HepG2 (cell line): ENCODE data around the gene ATF6. TPM values are rescaled to one million over a fixed set of nuclear protein-coding genes. Genes with fewer than 3 reads are reported as not detected.

Experiments used
- ATAC-seq: fragments of 200-7000 bp; cut with Tn5 transposase; 3 replicates; pipeline ENCODE4 v1.9.1; 2020; ENCODE audit warnings: mild to moderate bottlenecking, moderate library complexity
- BruUV-seq: library from RNA; stranded (reverse); fragments of 400-500 nt; replicated peaks from 2 replicates; lab custom pipeline; 2021; lab: Mats Ljungman, UMichigan
- CTCF ChIA-PET: fragments of 300-600 bp; formaldehyde crosslinking; extraction: SDS; loops from one replicate; lab custom pipeline; 2021; ENCODE audit warnings: low total read pairs, inconsistent platforms, low intra/inter-chr PET ratio; lab: Yijun Ruan, JAX
- POLR2A ChIA-PET: fragments of 350-600 bp; sonication (Branson Sonifier 250); formaldehyde crosslinking; loops from one replicate; lab custom pipeline; 2020; ENCODE audit warnings: antibody characterized with exemption, inconsistent platforms; lab: Yijun Ruan, JAX
- DNase-seq: peaks from one replicate; pipeline ENCODE4 v3.0.0-alpha.2; 2015; ENCODE audit warnings: low spot score
- FAIRE-seq: peaks from 3 replicates; lab custom pipeline; 2011; peaks lifted over from hg19 to GRCh38; lab: Jason Lieb, UNC
- H2AFZ ChIP-seq: one replicate; pipeline ENCODE4 v1.6.1; 2011; ENCODE audit warnings: low read length, inconsistent platforms
- H3K27ac ChIP-seq: fragments of 300-600 bp; 3 replicates; pipeline ENCODE4 v1.8.0; 2011; ENCODE audit warnings: mixed run types, mild to moderate bottlenecking, mixed read lengths, low read length, inconsistent platforms; ENCODE audit not compliant: insufficient read depth; ENCODE audit errors: extremely low read length
- H3K27me3 ChIP-seq, 2 experiments: fragments of 200-600 bp in 1 of 2; 2 replicates in 1 of 2; 3 replicates in 1 of 2; pipeline versions ENCODE4 v1.6.0 to v1.8.0; 2011; ENCODE audit warnings: low read length in 2 of 2, mild to moderate bottlenecking in 2 of 2, moderate library complexity in 2 of 2, inconsistent platforms in 1 of 2; ENCODE audit not compliant: insufficient read depth in 2 of 2, control insufficient read depth in 1 of 2
- H3K36me3 ChIP-seq, 2 experiments: fragments of 200-600 bp in 1 of 2; replicated peaks in 1 of 2; 2 replicates in 1 of 2; 3 replicates in 1 of 2; pipeline versions ENCODE4 v1.5.1 to v1.8.0; 2011; ENCODE audit warnings: low read length in 2 of 2, inconsistent platforms in 1 of 2; ENCODE audit not compliant: insufficient read depth in 2 of 2, control insufficient read depth in 1 of 2
- H3K4me1 ChIP-seq: 2 replicates; pipeline ENCODE4 v1.5.1; 2012; ENCODE audit warnings: low read length, inconsistent platforms; ENCODE audit not compliant: insufficient read depth
- H3K4me2 ChIP-seq: 2 replicates; pipeline ENCODE4 v1.6.0; 2011; ENCODE audit warnings: low read depth, low read length, inconsistent platforms
- H3K4me3 ChIP-seq, 3 experiments: fragments of 200-600 bp in 1 of 3; sonication (generic), shearing (Covaris generic) in 1 of 3; replicated peaks in 1 of 3; 2 replicates each; pipeline ENCODE4 v1.5.1; 2011 to 2016; ENCODE audit warnings: low read length in 3 of 3, inconsistent platforms in 2 of 3, low read depth in 2 of 3, mild to moderate bottlenecking in 2 of 3, control low read depth in 1 of 3, mixed read lengths in 1 of 3; ENCODE audit not compliant: insufficient read depth in 1 of 3
- H3K79me2 ChIP-seq: one replicate; pipeline ENCODE4 v1.6.1; 2011; ENCODE audit warnings: low read length, inconsistent platforms; ENCODE audit not compliant: insufficient read depth
- H3K9ac ChIP-seq: 2 replicates; pipeline ENCODE4 v1.6.0; 2011; ENCODE audit warnings: mild to moderate bottlenecking, low read depth, low read length, inconsistent platforms; ENCODE audit not compliant: insufficient read depth
- H3K9me3 ChIP-seq: 2 replicates; pipeline ENCODE4 v1.5.1; 2012; ENCODE audit warnings: mild to moderate bottlenecking, low read length
- H4K20me1 ChIP-seq: 2 replicates; pipeline ENCODE4 v1.6.0; 2011; ENCODE audit warnings: inconsistent platforms, mild to moderate bottlenecking, low read length, moderate library complexity; ENCODE audit not compliant: insufficient read depth
- CBX1 ChIP-seq: IDR thresholded peaks from one replicate; pipeline ENCODE4 v1.6.1; 2016; ENCODE audit warnings: antibody characterized with exemption, low read depth
- CBX5 ChIP-seq: sonication (generic); formaldehyde crosslinking; IDR thresholded peaks from 2 replicates; pipeline ENCODE4 v1.4.0; 2020; ENCODE audit warnings: missing genetic modification reagents, borderline replicate concordance
- DMAP1 ChIP-seq: IDR thresholded peaks from 2 replicates; pipeline ENCODE4 v1.6.1; 2016
- FOXK2 ChIP-seq: fragments of 450-650 bp; IDR thresholded peaks from 2 replicates; pipeline ENCODE4 v1.6.1; 2016
- HINFP ChIP-seq: sonication (generic); formaldehyde crosslinking; IDR thresholded peaks from 2 replicates; pipeline ENCODE4 v1.4.0; 2020; ENCODE audit warnings: low read depth, mild to moderate bottlenecking, missing genetic modification reagents
- MAFK ChIP-seq, 2 experiments: IDR thresholded peaks in 1 of 2; conservative IDR thresholded peaks in 1 of 2; 2 replicates each; pipeline ENCODE4 v1.6.1; 2011; ENCODE audit warnings: improper control_type of control experiment in 2 of 2, low read length in 2 of 2
- RNF2 ChIP-seq: fragments of 450-650 bp; conservative IDR thresholded peaks from 2 replicates; pipeline ENCODE4 v1.6.1; 2016; ENCODE audit warnings: low read depth
- SKIL ChIP-seq: sonication (generic); formaldehyde crosslinking; IDR thresholded peaks from 2 replicates; pipeline ENCODE4 v1.8.0; 2022; ENCODE audit warnings: missing genetic modification reagents, mild to moderate bottlenecking, moderate library complexity, borderline replicate concordance
- TCF7L2 ChIP-seq: IDR thresholded peaks from 2 replicates; pipeline ENCODE4 v1.6.1; 2011; ENCODE audit warnings: mild to moderate bottlenecking, low read depth, low read length, moderate library complexity
- ZFY ChIP-seq: sonication (generic); formaldehyde crosslinking; IDR thresholded peaks from 2 replicates; pipeline ENCODE4 v1.4.0; 2020; ENCODE audit warnings: missing genetic modification reagents
- ZKSCAN5 ChIP-seq: sonication (generic); formaldehyde crosslinking; IDR thresholded peaks from 2 replicates; pipeline ENCODE4 v1.5.1; 2020; ENCODE audit warnings: mild to moderate bottlenecking, missing genetic modification reagents
- ZNF557 ChIP-seq: sonication (generic); formaldehyde crosslinking; IDR thresholded peaks from 2 replicates; pipeline ENCODE4 v1.4.0; 2020; ENCODE audit warnings: missing genetic modification reagents
- ZNF646 ChIP-seq: sonication (generic); formaldehyde crosslinking; IDR thresholded peaks from 2 replicates; pipeline ENCODE4 v1.9.0; 2021; ENCODE audit warnings: mild to moderate bottlenecking, missing genetic modification reagents
- ZNF772 ChIP-seq: sonication (generic); formaldehyde crosslinking; IDR thresholded peaks from 2 replicates; pipeline ENCODE4 v1.5.0; 2020; ENCODE audit warnings: mild to moderate bottlenecking, missing genetic modification reagents
- WGBS: methylation state at CpG from one replicate; pipeline ENCODE4 v1.1.6; 2017; ENCODE audit warnings: low lambda C conversion rate; 5-methylcytosine and 5-hydroxymethylcytosine counted together
- in situ Hi-C: cut with HindIII; loops from 2 replicates; pipeline ENCODE4 v1.10.0; 2017; ENCODE audit warnings: low pct_unique_long_range_greater_than_20kb; ENCODE audit not compliant: extremely low pct_ligation_motif_present
- intact Hi-C: fragments of 100-400 bp; cut with micrococcal nuclease; formaldehyde crosslinking; loops from one replicate; pipeline ENCODE4 v1.10.0; 2022; ENCODE audit not compliant: unreplicated experiment
- polyA plus RNA-seq, 8 experiments: library from polyadenylated mRNA; depleted of rRNA in 3 of 8; stranded (reverse) in 7 of 8; unstranded in 1 of 8; fragments of >200 nt; fragmentation: Illumina TruSeq in 4 of 8; extraction: Trizol in 4 of 8; gene quantifications; 2 replicates each; pipeline versions ENCODE4 v1.2.1 to v1.2.3, GENCODE V29; 2011 to 2016; ENCODE audit warnings: low read depth in 4 of 8, missing spikeins in 1 of 8, mixed read lengths in 1 of 8; ENCODE audit not compliant: insufficient read depth in 1 of 8
- total RNA-seq, 5 experiments: library from RNA; depleted of rRNA; stranded (reverse); fragments of >200 nt; fragmentation: Illumina TruSeq; extraction: Trizol; gene quantifications; 2 replicates each; pipeline ENCODE4 v1.2.3, GENCODE V29; 2016; ENCODE audit warnings: low read depth in 1 of 5
- TF ChIP-seq, protein P1 (sequence below): sonication (generic); formaldehyde crosslinking; conservative IDR thresholded peaks from 2 replicates; pipeline ENCODE4 v1.5.0; 2020; ENCODE audit warnings: missing genetic modification reagents

The ATF6 gene
- total and polyA plus RNA-seq, 2 of the 13 experiments (the other 11 are each of a cell fraction or from before 2014, with no cell fraction given), result 13.2 to 14.5 TPM

DNA sequence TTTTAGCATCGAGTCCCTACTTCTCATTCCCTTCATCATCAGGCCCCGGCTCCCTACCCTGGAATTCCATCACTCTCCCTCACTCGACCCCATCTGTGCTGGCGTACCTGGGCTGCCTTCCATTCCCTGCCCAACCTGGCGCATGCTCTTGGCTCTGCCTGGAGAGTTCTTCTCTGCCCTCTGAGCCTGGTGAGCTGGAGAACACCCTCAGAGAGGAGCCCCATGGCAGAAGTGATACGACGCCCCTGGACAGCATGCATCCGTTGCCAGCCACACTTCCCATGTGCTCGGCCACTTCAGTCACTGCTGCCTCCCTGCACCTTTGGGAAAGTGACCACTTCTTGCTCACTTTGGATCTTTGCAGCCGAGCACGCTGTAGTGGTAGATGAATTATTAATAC is 227.5 kb downstream of the ATF6 start:
- POLR2A ChIA-PET, result no interaction called here
- intact Hi-C loops, result no loop called here
- ATAC-seq, result no peak
- TF ChIP-seq ZNF772 (CRISPR knock-in tag), result no peak
- no peak for TF ChIP-seq RNF2
- TF ChIP-seq, protein P1, sequence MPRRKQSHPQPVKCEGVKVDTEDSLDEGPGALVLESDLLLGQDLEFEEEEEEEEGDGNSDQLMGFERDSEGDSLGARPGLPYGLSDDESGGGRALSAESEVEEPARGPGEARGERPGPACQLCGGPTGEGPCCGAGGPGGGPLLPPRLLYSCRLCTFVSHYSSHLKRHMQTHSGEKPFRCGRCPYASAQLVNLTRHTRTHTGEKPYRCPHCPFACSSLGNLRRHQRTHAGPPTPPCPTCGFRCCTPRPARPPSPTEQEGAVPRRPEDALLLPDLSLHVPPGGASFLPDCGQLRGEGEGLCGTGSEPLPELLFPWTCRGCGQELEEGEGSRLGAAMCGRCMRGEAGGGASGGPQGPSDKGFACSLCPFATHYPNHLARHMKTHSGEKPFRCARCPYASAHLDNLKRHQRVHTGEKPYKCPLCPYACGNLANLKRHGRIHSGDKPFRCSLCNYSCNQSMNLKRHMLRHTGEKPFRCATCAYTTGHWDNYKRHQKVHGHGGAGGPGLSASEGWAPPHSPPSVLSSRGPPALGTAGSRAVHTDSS (CRISPR knock-in tag), result no peak
- no peak for TF ChIP-seq CBX1
- TF ChIP-seq ZKSCAN5 (CRISPR knock-in tag), result no peak
- no peak for TF ChIP-seq SKIL (CRISPR knock-in tag)
- no peak for TF ChIP-seq FOXK2
- TF ChIP-seq TCF7L2, result no peak
- no peak for TF ChIP-seq MAFK (conservative IDR thresholded peaks at IDR 0.05 in 1 of 2, IDR thresholded peaks at IDR 0.05 in 1 of 2; ENCODE audit: low read length in 2 of 2)
- TF ChIP-seq HINFP (CRISPR knock-in tag), result no peak
- no peak for TF ChIP-seq ZFY (CRISPR knock-in tag)
- no peak for TF ChIP-seq ZNF646
- no peak for TF ChIP-seq CBX5 (CRISPR knock-in tag)
- no peak for TF ChIP-seq ZNF557 (CRISPR knock-in tag)
- TF ChIP-seq DMAP1 (CRISPR knock-in tag), result no peak

More for the DNA sequence above, 227.5 kb downstream of the ATF6 start:
- WGBS, result 39% methylated on average over 11 of the region's 11 CpGs
- Histone ChIP-seq H3K27ac (no peak overlapping the region), H3K79me2 (no peaks in the 10 kb centered on the region), H3K4me2 (no peak overlapping the region), H3K9ac (no peak overlapping the region), H4K20me1 (no peaks in the 10 kb centered on the region), H3K9me3 (no peaks in the 10 kb centered on the region), H3K4me1 (no peaks in the 10 kb centered on the region), H3K36me3 (no peaks in the 10 kb centered on the region), H3K27me3 (peaks cover 0 to 15% of the 10 kb centered on the region in 2 experiments; a peak in 2 of 5 replicates), H3K4me3 (no peak overlapping the region), H2AFZ (no peak overlapping the region)
- no peak for FAIRE-seq
- no peak for DNase-seq
- CTCF ChIA-PET, result no interaction called here
- in situ Hi-C loops, result no loop called here
- BruUV-seq, result no TSS peak
